ENCODE results near the gene CLEC6A. TPM values are rescaled to one million over a fixed set of nuclear protein-coding genes. Genes with fewer than 3 reads are reported as not detected.
A peak's percentile ranks its signal among the peaks of the same experiment; 100 is the strongest.
"Not testable (repeated sequence)": the region's sequence is repeated elsewhere in the genome, so short reads cannot be mapped to it uniquely, and the experiment has no call there.

Gene CLEC6A
- total RNA-seq: under 1 TPM in 4 of 6 donors, not detected in 2; 0.49 to 0.98 (median 0.77) TPM

GRCh38 chr12:8455727-8456360 is at the start of gene CLEC6A:
CLEC6A (plus strand) TSS chr12:8455962; CDS start chr12:8456112, 150 bp downstream.
- H3K36me3 ChIP-seq: no peaks in the 10 kb centered on the region
- H3K27ac ChIP-seq: peak within 1 kb of the TSS in 1 of 4 donors; percentile 11
- no peaks in the 10 kb centered on the region for H3K4me1 ChIP-seq
- DNase-seq (no peak), ATAC-seq (ENCODE audit: low FRiP score in 2 of 2) (peak in 1 of 2 donors; percentile 31)
- 59 to 71% methylated on average over 2 of the region's 2 CpGs for WGBS, 2 donors
- H3K9me3 ChIP-seq: no peaks in the 10 kb centered on the region
- TF ChIP-seq CTCF (IDR thresholded peaks at IDR 0.05) (no peak), POLR2A (IDR thresholded peaks at IDR 0.05) (no peak), POLR2AphosphoS5 (IDR thresholded peaks at IDR 0.05) (no peak), EP300 (IDR thresholded peaks at IDR 0.05) (no peak)
- no peaks in the 10 kb centered on the region for H3K27me3 ChIP-seq
- H3K4me3 ChIP-seq: no peak within 1 kb of the TSS

- not testable (repeated sequence) for DNase-seq; ATAC-seq (ENCODE audit: low FRiP score in 2 of 2); H3K4me3 ChIP-seq; H3K4me1 ChIP-seq; H3K27ac ChIP-seq; H3K9me3 ChIP-seq; H3K36me3 ChIP-seq; H3K27me3 ChIP-seq
- WGBS, 2 donors: no CpG with 5 or more reads among the region's 6 CpGs
Observed at GRCh38 chr12:8419576-8419975, 36.2 kb upstream of the CLEC6A start.

- H3K27ac ChIP-seq: no peak overlapping the region
- no peak for TF ChIP-seq POLR2A (IDR thresholded peaks at IDR 0.05)
- TF ChIP-seq EP300 (IDR thresholded peaks at IDR 0.05): no peak
- no peak for TF ChIP-seq CTCF (IDR thresholded peaks at IDR 0.05)
- no peak for TF ChIP-seq POLR2AphosphoS5 (IDR thresholded peaks at IDR 0.05)
- WGBS, 2 donors: no CpG with 5 or more reads among the region's 10 CpGs
Observed at GRCh38 chr12:8420506-8420905, 35.3 kb upstream of the CLEC6A start.

GRCh38 chr12:8444536-8445278 is 11.1 kb upstream of the CLEC6A start:
- not testable (repeated sequence) for H3K4me1 ChIP-seq; H3K27ac ChIP-seq; H3K4me3 ChIP-seq; ATAC-seq (ENCODE audit: low FRiP score in 2 of 2); H3K36me3 ChIP-seq; H3K27me3 ChIP-seq; H3K9me3 ChIP-seq
- 85 to 90% methylated on average over 19 to 22 of the region's 22 CpGs for WGBS, 2 donors
- peak in 1 of 2 donors; percentile 3 for DNase-seq

More at GRCh38 chr12:8420506-8420905, 35.3 kb upstream of the CLEC6A start:
- no peaks in the 10 kb centered on the region for H3K27me3 ChIP-seq
- no peak overlapping the region for H3K4me3 ChIP-seq
- ATAC-seq (ENCODE audit: low FRiP score in 2 of 2): no peak
- H3K36me3 ChIP-seq: no peaks in the 10 kb centered on the region
- H3K9me3 ChIP-seq: no peaks in the 10 kb centered on the region
- no peak for DNase-seq
- H3K4me1 ChIP-seq: no peaks in the 10 kb centered on the region

- ATAC-seq (ENCODE audit: low FRiP score in 2 of 2) (no peak), DNase-seq (no peak)
- no peak overlapping the region for H3K4me3 ChIP-seq
- no peaks in the 10 kb centered on the region for H3K9me3 ChIP-seq
- H3K27ac ChIP-seq: no peak overlapping the region
- H3K36me3 ChIP-seq: no peaks in the 10 kb centered on the region
- no peaks in the 10 kb centered on the region for H3K27me3 ChIP-seq
- H3K4me1 ChIP-seq: no peaks in the 10 kb centered on the region
- 96 to 98% methylated on average over 2 of the region's 2 CpGs for WGBS, 2 donors
- TF ChIP-seq CTCF (IDR thresholded peaks at IDR 0.05) (no peak), EP300 (IDR thresholded peaks at IDR 0.05) (no peak), POLR2AphosphoS5 (IDR thresholded peaks at IDR 0.05) (no peak), POLR2A (IDR thresholded peaks at IDR 0.05) (no peak)
Observed at GRCh38 chr12:8445731-8446130, 10.0 kb upstream of the CLEC6A start.

Measured in upper lobe of left lung (tissue), 6 donors.